GM12891 (cell line): ENCODE measurements around the gene POGZ.

Source experiments
- DNase-seq: peaks from one replicate; pipeline ENCODE4 v3.0.0; 2011; ENCODE audit warnings: low spot score; ENCODE audit not compliant: insufficient read length
- FAIRE-seq: peaks from 2 replicates; lab custom pipeline; 2011; peaks lifted over from hg19 to GRCh38; lab: Jason Lieb, UNC
- PAX5 ChIP-seq: IDR thresholded peaks from 2 replicates; pipeline ENCODE4 v1.6.1; 2011; ENCODE audit warnings: low read length, moderate library complexity, mild to moderate bottlenecking; ENCODE audit not compliant: insufficient read depth, severe bottlenecking
- POLR2A ChIP-seq: IDR thresholded peaks from 2 replicates; pipeline ENCODE4 v1.6.1; 2011; ENCODE audit warnings: low read depth, low read length, control low read depth
- POLR2AphosphoS5 ChIP-seq: IDR thresholded peaks from 2 replicates; pipeline ENCODE4 v1.6.1; 2011; ENCODE audit warnings: low read depth, low read length, control low read depth
- POU2F2 ChIP-seq: IDR thresholded peaks from 2 replicates; pipeline ENCODE4 v1.6.1; 2011; ENCODE audit warnings: low read depth, mild to moderate bottlenecking, control low read depth, low read length, moderate library complexity
- SPI1 ChIP-seq: IDR thresholded peaks from 2 replicates; pipeline ENCODE4 v1.6.1; 2011; ENCODE audit warnings: low read depth, low read length, control low read depth
- TAF1 ChIP-seq: IDR thresholded peaks from 2 replicates; pipeline ENCODE4 v1.6.1; 2011; ENCODE audit warnings: low read depth, low read length, control low read depth

Gene POGZ

GRCh38 chr1:151386002-151386401 is 73.3 kb downstream of the POGZ start:
- no peak for FAIRE-seq
- DNase-seq = no peak
- TF ChIP-seq SPI1 (no peak), PAX5 (no peak), POU2F2 (no peak), TAF1 (no peak), POLR2AphosphoS5 (no peak), POLR2A (no peak)

- FAIRE-seq (no peak), DNase-seq (no peak)
- TF ChIP-seq PAX5 (no peak), POLR2AphosphoS5 (no peak), SPI1 (no peak), POU2F2 (no peak), TAF1 (no peak), POLR2A (no peak)
These were observed 74.7 kb downstream of the POGZ start for GRCh38 chr1:151384584-151384983.

DNA sequence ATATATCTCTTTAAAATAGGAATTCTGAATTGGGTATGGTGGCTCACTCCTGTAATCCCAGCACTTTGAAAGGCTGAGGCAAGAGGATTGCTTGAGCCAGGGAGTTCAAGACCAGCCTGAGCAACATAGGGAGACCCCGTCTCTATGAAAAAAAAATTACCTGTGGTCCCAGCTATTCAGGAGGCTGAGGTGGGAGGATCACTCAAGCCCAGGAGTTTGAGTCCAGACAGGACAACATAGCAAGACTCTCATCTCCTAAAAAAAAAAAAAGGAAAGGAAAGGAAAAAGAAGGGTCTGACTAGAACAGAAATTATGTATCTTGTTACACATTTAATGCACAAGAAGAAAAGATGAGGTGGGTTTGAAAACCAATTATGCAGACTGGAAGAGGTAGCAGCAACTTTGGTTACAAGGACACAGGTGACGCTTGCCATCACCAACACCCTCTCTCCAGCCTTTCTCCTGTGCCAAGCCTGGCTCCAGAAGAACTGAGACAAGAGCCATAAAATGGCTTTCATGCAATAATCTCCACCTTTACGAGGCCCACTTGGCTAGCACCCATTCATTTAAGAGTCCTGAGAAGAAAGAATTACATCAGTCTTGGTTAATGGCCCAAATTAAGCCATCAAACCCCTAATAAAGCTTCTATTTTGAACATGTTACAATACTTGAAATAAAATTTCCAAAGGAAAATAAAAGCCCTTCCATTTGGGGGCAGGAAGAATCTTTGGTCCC is 82.0 kb downstream of the POGZ start:
- FAIRE-seq (no peak), DNase-seq (no peak)
- TF ChIP-seq PAX5 (no peak), SPI1 (no peak), POU2F2 (no peak)

- TF ChIP-seq POU2F2 = no peak
- TF ChIP-seq TAF1 = no peak
- TF ChIP-seq SPI1 = no peak
- TF ChIP-seq POLR2A = no peak
- no peak for TF ChIP-seq PAX5
- no peak for TF ChIP-seq POLR2AphosphoS5
- no peak for FAIRE-seq
- DNase-seq = no peak
These were observed 86.1 kb downstream of the POGZ start for GRCh38 chr1:151373196-151373595.

DNA sequence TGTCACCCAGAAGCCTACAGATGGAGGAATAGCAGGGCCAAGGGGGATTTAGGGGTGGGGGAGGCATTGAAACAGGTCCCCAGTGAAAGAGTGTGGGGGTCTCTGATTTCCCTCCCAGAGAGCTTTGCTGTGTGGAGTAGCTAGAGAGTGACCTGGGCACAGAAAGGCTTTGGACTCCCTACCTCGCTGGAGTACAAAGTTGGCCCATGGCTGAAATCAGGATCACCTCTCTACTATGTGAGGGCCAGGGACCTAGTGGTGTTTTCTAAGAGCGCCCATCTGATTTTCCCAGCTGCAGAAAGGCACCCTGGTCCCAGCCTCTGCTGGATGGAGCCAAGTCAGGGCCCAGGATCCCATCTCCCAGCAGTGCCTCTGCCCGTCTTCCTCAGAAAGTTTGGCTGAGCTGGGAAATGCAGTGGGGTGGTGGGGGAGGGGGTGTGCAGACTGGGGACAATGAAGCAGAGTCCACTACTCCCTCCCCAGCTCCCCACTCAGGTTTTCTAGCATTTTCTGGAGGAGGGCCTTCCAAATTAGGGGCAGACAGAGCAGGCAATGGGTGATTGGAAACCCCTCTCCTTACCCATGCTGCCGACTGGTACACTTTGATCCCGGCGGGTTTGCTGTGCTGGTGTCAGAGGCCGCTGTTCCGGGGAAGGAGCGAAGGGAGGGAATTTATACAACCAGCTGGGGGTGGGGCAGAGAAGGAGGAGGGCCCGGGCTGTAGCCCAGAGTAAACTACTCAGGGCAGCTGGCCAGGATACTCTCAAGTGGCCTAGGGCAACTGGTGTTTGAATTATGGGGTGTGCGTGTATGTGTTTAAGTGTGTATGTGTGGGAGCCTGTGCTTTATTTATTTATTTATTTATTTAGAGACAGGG is 87.0 kb downstream of the POGZ start, which contains the start of gene SELENBP1:
Gene SELENBP1 (minus strand): TSS at position 648 of the 877 bp plus-strand sequence. CDS start 64 bp downstream, at position 584.
- DNase-seq = no peak
- TF ChIP-seq SPI1 (no peak), PAX5 (no peak), TAF1 (no peak), POLR2AphosphoS5 (no peak), POU2F2 (no peak), POLR2A (no peak)
- FAIRE-seq = no peak

- TF ChIP-seq SPI1 (no peak), PAX5 (no peak), POU2F2 (no peak), POLR2A (no peak), POLR2AphosphoS5 (no peak), TAF1 (no peak)
- DNase-seq (no peak), FAIRE-seq (no peak)
These were observed 87.8 kb downstream of the POGZ start for GRCh38 chr1:151371370-151372057.

DNA sequence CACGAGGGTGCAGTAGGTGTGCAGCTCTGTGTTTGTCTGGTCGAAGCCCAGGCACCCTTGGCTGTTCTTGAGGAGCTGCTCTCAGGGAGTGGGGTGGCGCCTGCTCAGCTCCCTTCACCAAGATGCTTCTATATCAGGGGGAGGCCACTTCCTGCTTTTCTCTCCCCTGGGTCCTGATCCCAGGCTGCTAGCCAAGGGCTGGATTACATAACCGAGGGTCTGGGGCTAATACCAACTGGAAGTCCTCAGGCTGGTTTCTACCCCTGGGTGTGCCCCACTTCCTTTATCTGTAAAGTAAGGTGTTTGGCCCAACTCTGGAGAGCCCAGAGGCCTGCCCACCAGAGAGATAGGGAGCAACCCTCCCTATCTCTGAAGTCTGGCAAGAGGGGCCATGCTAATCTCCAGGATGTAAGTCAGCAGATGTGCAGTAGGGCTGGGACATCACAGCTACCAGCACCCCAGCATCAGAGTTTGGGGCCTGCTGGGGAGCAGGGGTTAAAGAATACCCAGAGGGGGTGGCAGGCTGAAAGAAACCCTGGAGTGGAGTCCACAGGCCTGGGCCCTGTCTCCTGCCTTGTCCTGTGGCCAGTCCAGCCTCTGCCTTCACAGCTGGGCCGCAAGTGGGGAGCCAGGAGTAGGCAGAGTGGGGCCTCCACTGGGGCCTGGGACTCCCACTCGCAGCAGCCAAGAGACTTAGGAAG is 88.9 kb downstream of the POGZ start:
- DNase-seq (no peak), FAIRE-seq (no peak)
- TF ChIP-seq POU2F2 (no peak), POLR2AphosphoS5 (no peak), SPI1 (no peak), PAX5 (no peak), POLR2A (no peak), TAF1 (no peak)

GRCh38 chr1:151369621-151370048 is 89.7 kb downstream of the POGZ start:
- no peak for TF ChIP-seq POU2F2
- no peak for TF ChIP-seq POLR2A
- no peak for TF ChIP-seq POLR2AphosphoS5
- no peak for TF ChIP-seq PAX5
- TF ChIP-seq TAF1 = no peak
- TF ChIP-seq SPI1 = no peak
- FAIRE-seq = no peak
- DNase-seq = no peak

GRCh38 chr1:151369302-151369610 is 90.0 kb downstream of the POGZ start:
- TF ChIP-seq PAX5 = no peak
- TF ChIP-seq POU2F2 = no peak
- no peak for TF ChIP-seq POLR2AphosphoS5
- TF ChIP-seq POLR2A = no peak
- no peak for TF ChIP-seq SPI1
- TF ChIP-seq TAF1 = no peak
- FAIRE-seq = no peak
- DNase-seq = no peak
